Epithelial cell of proximal tubule (primary cell): ENCODE results near the gene AHSA1. TPM values are rescaled to one million over a fixed set of nuclear protein-coding genes. Genes with fewer than 3 reads are reported as not detected.
A peak's percentile ranks its signal among the peaks of the same experiment; 100 is the strongest.

Experiments used
- DNase-seq: peaks from one replicate; pipeline ENCODE4 v3.0.0-alpha.2; 2011; ENCODE audit warnings: low read depth
- H3K4me3 ChIP-seq: 2 replicates; pipeline ENCODE4 v1.5.1; 2011; ENCODE audit warnings: low read depth, mild to moderate bottlenecking, low read length
- total RNA-seq: library from RNA; depleted of rRNA; stranded (reverse); fragments of >200 nt; gene quantifications from 2 replicates; pipeline ENCODE4 v1.2.3, GENCODE V29; 2015
- TF ChIP-seq, protein P1 (sequence below): conservative IDR thresholded peaks from 2 replicates; pipeline ENCODE4 v1.5.1; 2012; ENCODE audit warnings: low read depth, mild to moderate bottlenecking, low read length

Gene AHSA1
- total RNA-seq, 1 donor from 2014 or later: 122 TPM

DNA sequence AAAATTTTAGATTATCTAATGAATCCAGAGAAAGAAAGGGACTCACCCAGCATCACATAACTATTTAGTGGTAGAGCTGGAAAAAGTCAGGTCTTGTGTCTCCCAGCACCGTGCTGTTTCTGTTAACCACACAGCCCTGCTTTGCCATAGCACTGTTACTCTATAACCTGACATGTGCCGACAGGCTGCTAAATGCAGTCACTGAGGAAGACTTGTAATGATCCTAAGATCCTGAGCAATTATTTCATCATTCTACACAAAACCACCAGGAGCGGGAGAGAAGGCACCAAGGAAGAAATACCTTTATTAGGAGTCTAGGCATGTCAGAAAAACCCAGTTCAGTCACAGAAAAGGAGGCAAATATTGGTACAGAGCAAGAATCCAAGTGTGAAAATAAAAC, 31.5 kb upstream of the AHSA1 start:
- no peak for DNase-seq
- TF ChIP-seq, protein P1, sequence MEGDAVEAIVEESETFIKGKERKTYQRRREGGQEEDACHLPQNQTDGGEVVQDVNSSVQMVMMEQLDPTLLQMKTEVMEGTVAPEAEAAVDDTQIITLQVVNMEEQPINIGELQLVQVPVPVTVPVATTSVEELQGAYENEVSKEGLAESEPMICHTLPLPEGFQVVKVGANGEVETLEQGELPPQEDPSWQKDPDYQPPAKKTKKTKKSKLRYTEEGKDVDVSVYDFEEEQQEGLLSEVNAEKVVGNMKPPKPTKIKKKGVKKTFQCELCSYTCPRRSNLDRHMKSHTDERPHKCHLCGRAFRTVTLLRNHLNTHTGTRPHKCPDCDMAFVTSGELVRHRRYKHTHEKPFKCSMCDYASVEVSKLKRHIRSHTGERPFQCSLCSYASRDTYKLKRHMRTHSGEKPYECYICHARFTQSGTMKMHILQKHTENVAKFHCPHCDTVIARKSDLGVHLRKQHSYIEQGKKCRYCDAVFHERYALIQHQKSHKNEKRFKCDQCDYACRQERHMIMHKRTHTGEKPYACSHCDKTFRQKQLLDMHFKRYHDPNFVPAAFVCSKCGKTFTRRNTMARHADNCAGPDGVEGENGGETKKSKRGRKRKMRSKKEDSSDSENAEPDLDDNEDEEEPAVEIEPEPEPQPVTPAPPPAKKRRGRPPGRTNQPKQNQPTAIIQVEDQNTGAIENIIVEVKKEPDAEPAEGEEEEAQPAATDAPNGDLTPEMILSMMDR: no peak
- H3K4me3 ChIP-seq: no peak overlapping the region

DNA sequence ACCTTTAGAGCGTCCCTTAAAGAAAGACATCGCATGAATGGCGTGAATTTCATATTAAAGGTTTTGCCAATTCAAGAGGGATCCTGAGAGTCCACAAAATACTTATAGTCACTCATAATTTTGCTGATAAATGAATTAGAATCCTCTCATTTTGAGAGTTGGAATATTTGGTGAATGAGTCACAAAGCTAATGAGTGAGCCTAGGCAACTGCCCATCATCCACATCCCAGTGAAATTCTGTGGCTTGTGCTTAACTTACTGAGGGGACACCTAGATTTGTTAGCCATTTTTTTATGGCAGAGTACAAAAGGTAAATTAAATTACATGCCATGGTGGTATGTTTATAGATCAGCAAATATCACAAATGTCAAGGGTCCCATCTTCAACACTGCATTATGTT, 21.9 kb upstream of the AHSA1 start:
- DNase-seq: no peak
- TF ChIP-seq, protein P1: no peak
- H3K4me3 ChIP-seq: no peak overlapping the region

DNA sequence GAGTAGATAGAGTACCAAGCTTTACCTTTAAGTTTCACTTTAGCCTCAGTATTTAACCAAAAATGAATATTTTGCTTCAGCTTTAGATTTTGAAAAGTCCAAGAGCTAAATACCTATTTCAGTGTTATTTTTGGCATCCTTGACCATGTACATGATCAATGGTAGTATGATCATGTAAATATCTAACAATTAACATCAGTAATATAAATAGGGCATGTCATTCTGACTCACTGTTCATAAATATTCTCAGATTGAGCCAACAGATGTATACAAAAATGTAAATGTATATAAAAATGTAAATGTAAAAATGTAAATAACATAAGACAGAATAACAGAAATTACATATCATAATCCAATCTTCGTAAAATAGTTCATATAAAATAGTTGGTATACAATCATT, 19.3 kb upstream of the AHSA1 start:
- no peak overlapping the region for H3K4me3 ChIP-seq
- TF ChIP-seq, protein P1: no peak
- no peak for DNase-seq

DNA sequence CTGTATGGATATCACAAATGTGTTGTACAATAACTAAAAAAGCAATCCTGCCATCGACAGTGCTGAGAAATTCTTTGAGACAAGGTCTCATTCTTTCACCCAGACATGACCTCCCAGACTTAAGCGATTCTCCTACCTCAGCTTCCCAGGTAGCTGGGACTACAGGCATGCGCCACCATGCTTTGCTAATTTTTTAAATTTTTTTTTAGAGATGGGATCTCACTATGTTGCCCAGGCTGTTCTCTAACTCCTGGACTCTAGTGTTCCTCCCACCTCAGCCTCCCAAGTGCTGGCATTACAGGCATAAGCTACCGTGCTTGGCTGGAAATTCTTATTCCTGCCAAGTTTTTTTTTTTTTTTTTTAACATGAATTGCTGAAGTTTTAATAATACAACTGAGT, 18.0 kb upstream of the AHSA1 start:
- no peak for DNase-seq
- H3K4me3 ChIP-seq: no peak overlapping the region
- TF ChIP-seq, protein P1: no peak

DNA sequence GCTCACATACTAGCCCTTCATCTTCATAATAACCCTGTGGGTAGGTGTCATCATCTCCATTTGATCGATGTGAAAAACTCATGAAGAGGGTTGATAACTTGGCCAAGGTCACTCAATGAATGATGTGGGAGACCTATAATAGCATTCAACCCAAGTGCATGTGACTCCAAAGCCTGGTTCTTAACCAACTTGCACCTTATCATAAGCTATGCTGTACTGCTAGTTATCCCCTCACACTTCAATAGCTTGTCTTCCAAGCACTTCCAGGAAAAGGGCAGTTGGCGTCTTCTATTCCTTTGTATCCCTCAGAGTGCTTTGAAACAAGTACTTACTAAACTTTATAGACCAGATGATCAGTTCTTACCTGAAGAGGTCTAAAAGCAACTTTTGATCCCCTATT, 15.7 kb upstream of the AHSA1 start:
- no peak for DNase-seq
- H3K4me3 ChIP-seq: no peak overlapping the region
- TF ChIP-seq, protein P1: no peak

DNA sequence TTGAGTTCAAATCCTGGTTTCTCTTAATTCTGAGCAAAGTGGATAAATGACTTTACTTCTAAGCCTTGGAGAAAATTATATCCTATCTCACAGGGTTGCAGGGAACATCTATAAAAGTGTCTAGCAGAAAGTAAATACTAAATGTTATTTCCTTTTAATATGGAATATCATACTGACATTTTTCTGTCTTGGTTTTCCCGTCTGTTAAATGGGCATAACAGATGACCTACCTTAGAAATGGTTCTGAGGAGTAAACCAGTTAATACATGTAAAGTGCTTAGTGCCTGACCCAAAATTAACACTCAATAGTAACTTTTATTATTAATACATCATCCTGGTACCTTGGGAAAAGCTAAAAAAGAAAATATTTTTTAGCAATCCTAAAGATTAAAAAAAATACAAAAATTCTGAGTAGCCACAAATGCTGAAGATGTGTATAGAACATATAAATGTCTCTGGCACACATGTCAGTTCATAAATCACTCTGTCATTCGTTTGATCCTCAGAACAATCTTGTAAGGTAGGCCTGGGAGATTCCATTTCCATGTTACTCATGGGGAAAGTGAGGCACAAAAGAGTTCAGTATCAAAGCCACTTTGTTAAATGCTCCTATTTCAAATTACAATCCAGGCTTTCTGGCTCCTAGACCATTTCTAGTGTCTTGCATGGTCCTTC, 1.8 kb upstream of the AHSA1 start:
- DNase-seq: no peak
- H3K4me3 ChIP-seq: peak overlapping the region; percentile 81
- TF ChIP-seq, protein P1: no peak

DNA sequence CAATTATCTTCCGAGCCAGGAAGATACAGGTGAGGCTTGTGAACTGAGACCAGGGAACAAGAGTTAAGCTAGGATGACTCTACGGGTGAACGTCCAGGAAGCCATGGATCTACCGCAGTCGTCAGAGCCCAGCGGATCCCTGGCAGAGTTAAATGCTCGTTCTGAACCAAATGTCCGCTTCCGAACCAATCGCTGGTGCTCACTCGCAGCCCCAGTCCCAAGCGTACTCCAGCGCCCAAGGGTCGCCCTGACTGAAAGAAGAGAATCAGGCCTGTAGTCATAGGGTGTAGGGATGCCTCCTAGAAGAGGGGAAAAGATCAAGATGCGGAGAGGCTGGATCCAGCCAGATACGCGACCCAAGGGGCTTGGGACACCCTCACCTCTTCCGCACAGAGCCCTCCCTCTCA, 775 bp upstream of the AHSA1 start:
- TF ChIP-seq, protein P1: no peak
- H3K4me3 ChIP-seq: peak overlapping the region; percentile 81
- DNase-seq: no peak
